Measurements from ENCODE around the gene MYO5B. TPM values are rescaled to one million over a fixed set of nuclear protein-coding genes. Genes with fewer than 3 reads are reported as not detected.
"Not testable (repeated sequence)": the region's sequence is repeated elsewhere in the genome, so short reads cannot be mapped to it uniquely, and the experiment has no call there.

The MYO5B gene
- under 1 TPM in 2 of 6 experiments, not detected in 4; 0.17 to 0.28 TPM for total RNA-seq (2021; fragmentation: NEBNext Ultra II Directional; extraction: Animal tissue kit (Norgen Biotek cat#: 25700))
- long read RNA-seq = 0 reads

DNA sequence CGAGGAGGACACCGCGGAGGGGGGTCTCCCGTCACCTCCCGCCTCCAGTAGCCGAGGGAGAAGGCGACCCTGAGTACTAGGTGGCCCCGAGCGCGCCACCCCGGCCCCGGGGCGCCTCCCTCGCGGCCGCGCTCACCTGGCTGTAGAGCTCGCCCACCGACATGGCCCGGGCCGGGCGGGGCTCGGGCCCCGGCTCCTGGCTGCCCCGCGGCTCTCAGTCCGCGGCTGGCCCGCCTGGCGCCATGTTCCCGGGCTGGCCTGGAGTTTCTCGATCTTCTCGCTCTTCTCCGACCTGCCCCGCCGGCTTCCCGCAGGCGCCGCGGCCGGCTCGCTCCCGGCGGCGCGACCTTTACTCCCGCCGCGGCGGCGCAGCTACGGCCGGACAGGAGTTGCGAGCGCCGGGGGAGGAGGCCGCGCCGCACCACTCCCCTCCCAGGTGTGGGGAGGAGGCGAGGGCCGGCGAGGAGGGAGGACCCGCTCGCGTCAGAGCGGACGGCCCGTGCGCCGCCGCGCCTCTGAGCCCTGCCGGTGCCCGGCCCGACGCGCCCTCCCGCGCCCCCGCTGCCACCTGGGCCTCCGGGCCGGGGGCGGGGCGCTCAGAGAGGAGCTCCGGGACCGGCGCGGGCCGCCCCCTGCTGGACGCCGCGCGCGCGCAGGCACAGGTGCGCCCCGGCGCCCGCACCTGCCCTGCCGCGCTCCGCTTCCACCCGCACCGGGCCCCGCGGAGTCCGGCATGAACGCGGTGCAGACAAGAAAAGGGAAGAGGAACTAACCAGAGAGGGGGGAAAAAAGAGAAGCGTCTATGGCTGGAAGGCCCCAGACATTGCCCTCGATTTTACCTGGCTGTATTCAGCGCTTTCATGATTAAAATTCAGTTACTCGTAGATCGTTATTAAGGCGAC, at the start of gene MYO5B:
TSS of gene MYO5B (minus strand) at position 517 of the 902 bp plus-strand sequence. CDS start at position 163, 354 bp downstream.
- DNase-seq = no peak
- Mint-ChIP-seq H3K9me3 (no peaks in the 10 kb centered on the region), H3K27me3 (ENCODE audit: insufficient read depth) (peaks cover 14% of the 10 kb centered on the region), H3K36me3 (ENCODE audit: low read depth) (no peaks in the 10 kb centered on the region), H3K4me1 (ENCODE audit: low read depth) (no peaks in the 10 kb centered on the region), H3K27ac (no peak within 1 kb of the TSS), H3K4me3 (no peak within 1 kb of the TSS)
- TF ChIP-seq, protein P1, sequence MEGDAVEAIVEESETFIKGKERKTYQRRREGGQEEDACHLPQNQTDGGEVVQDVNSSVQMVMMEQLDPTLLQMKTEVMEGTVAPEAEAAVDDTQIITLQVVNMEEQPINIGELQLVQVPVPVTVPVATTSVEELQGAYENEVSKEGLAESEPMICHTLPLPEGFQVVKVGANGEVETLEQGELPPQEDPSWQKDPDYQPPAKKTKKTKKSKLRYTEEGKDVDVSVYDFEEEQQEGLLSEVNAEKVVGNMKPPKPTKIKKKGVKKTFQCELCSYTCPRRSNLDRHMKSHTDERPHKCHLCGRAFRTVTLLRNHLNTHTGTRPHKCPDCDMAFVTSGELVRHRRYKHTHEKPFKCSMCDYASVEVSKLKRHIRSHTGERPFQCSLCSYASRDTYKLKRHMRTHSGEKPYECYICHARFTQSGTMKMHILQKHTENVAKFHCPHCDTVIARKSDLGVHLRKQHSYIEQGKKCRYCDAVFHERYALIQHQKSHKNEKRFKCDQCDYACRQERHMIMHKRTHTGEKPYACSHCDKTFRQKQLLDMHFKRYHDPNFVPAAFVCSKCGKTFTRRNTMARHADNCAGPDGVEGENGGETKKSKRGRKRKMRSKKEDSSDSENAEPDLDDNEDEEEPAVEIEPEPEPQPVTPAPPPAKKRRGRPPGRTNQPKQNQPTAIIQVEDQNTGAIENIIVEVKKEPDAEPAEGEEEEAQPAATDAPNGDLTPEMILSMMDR (IDR thresholded peaks at IDR 0.05) = no peak

DNA sequence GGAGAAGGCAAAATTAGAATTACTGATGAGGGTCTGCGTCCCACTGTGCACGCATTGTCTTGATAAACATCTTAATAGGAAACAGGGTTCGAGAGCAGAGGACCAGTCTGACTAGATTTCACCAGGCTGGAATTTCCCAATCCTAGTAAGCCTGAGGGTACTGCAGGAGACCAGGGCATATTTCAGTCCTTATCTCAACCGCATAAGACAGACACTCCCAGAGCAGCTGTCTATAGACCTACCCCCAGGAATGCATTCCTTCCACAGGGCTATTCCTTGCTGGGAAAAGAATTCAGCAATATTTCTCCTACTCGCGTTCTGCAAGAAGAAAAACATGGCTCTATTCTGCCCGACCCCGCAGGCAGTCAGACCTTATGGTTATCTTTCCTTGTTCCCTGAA, 46.8 kb upstream of the MYO5B start:
- not testable (repeated sequence) for H3K4me1 Mint-ChIP-seq (ENCODE audit: low read depth); H3K4me3 Mint-ChIP-seq; H3K36me3 Mint-ChIP-seq (ENCODE audit: low read depth); H3K27ac Mint-ChIP-seq; H3K27me3 Mint-ChIP-seq (ENCODE audit: insufficient read depth); DNase-seq
- H3K9me3 Mint-ChIP-seq = peaks cover 28% of the 10 kb centered on the region

DNA sequence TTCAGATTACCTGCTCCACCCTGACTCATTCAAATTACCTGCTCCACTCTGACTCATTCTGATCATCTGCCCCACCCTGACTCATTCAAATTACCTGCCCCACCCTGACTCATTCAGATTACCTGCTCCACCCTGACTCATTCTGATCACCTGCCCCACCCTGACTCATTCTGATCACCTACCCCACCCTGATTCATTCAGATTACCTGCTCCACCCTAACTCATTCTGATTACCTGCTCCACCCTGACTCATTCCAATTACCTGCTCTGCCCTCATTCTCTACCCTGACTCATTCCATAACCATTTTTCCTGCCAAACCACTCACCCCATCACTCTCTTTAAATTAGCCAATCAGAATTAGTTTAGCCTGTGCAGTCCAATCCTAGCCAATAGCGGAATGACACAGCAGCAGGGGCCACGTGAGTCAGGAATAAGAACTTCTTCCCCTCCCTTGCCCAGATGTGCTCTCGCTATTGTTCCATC, 45.2 kb upstream of the MYO5B start:
- H3K4me3 Mint-ChIP-seq = no peak overlapping the region
- H3K4me1 Mint-ChIP-seq (ENCODE audit: low read depth) = no peaks in the 10 kb centered on the region

DNA sequence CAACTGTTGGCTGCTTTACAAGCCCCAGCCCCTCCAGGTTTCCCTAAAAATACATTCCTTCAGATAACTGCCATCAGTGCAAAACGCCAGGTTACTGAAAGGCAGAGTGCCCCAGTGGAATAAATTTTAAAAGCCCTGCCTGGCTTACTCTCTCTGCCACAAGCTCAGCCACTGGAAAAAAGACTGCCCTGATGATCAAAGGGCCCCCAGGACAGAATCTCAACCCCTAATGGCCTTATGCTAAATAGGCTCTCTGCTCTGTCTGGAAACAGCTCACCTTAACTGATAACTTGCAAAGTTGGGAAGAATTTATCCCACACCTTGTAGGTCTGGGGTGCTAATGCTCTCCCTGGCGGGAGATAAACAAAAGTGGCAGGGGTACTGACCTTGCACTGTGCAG, 37.5 kb upstream of the MYO5B start:
- TF ChIP-seq, protein P1 (IDR thresholded peaks at IDR 0.05) = no peak
- Mint-ChIP-seq H3K27me3 (ENCODE audit: insufficient read depth) (peaks cover 5% of the 10 kb centered on the region; the same call in 1 of the 2 replicates), H3K4me1 (ENCODE audit: low read depth) (no peaks in the 10 kb centered on the region), H3K9me3 (no peaks in the 10 kb centered on the region), H3K36me3 (ENCODE audit: low read depth) (no peaks in the 10 kb centered on the region), H3K4me3 (no peak overlapping the region), H3K27ac (no peak overlapping the region)
- no peak for DNase-seq

More for the DNA sequence above, 45.2 kb upstream of the MYO5B start:
- DNase-seq = no peak
- TF ChIP-seq, protein P1 (IDR thresholded peaks at IDR 0.05) = no peak
- Mint-ChIP-seq H3K27me3 (ENCODE audit: insufficient read depth) (peaks cover 6% of the 10 kb centered on the region), H3K9me3 (peaks cover 28% of the 10 kb centered on the region), H3K36me3 (ENCODE audit: low read depth) (no peaks in the 10 kb centered on the region; the same call in 1 of the 2 replicates), H3K27ac (no peak overlapping the region)

DNA sequence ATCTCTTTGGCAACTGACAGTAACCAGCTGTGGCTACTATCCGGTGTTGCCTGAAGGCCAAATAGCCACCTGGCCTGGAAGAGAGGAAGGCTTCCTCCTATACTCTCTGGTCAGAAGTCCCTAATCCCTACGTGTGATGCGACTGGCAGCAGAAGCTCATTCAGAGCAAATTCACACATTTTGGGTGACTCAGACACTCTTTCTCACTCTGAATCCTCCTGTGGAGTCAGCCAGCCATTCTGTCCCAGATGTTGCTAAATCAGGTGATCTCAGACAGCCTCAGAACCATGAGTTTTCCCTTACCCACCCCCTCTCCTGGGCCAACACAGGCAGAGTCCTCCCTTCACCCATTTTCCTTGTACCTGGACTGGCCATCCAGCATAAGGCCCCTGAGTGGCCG, 36.7 kb upstream of the MYO5B start:
- no peaks in the 10 kb centered on the region for H3K4me1 Mint-ChIP-seq (ENCODE audit: low read depth)
- H3K9me3 Mint-ChIP-seq = no peaks in the 10 kb centered on the region
- H3K27ac Mint-ChIP-seq = no peak overlapping the region
- H3K36me3 Mint-ChIP-seq (ENCODE audit: low read depth) = no peaks in the 10 kb centered on the region
- TF ChIP-seq, protein P1 (IDR thresholded peaks at IDR 0.05) = no peak
- DNase-seq = no peak
- H3K4me3 Mint-ChIP-seq = no peak overlapping the region
- H3K27me3 Mint-ChIP-seq (ENCODE audit: insufficient read depth) = peaks cover 5% of the 10 kb centered on the region; the same call in 1 of the 2 replicates

DNA sequence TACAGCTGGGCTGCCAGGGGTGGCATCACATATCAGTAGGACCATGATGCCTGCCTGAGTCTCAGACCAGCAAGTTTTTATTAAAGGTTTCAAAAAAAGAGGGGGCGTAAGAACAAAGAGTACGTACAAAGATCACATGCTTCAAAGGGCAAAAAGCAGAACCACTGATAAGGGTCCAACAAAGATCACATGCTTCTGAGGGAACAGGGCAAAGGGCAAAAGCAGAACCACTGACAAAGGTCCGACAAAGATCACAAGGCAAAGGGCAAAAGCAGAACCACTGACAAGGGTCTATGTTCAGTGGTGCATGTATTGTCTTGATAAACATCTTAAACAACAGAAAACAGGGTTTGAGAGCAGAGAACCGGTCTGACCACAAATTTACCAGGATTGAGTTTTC, 25.3 kb upstream of the MYO5B start:
- not testable (repeated sequence) for H3K27me3 Mint-ChIP-seq (ENCODE audit: insufficient read depth); H3K4me1 Mint-ChIP-seq (ENCODE audit: low read depth); H3K4me3 Mint-ChIP-seq; H3K27ac Mint-ChIP-seq; H3K36me3 Mint-ChIP-seq (ENCODE audit: low read depth); H3K9me3 Mint-ChIP-seq; DNase-seq

Data from HFFc6 (cell line).